Posterior vena cava (tissue), 2 donors: ENCODE results near the gene MAB21L4. TPM values are rescaled to one million over a fixed set of nuclear protein-coding genes. Genes with fewer than 3 reads are reported as not detected.

Source experiments
- DNase-seq: peaks from one replicate; pipeline ENCODE4 v3.0.0-alpha.2; 2020; ENCODE audit warnings: low spot score
- intact Hi-C, 2 donors: fragments of 100-400 bp; cut with DNase I; formaldehyde crosslinking; loops; one replicate each; pipeline versions ENCODE4 v1.14.1 to v1.14.2; 2022 to 2023
- total RNA-seq, 2 donors: library from RNA; stranded (reverse); fragmentation: NEBNext Ultra II Directional; extraction: Animal tissue kit (Norgen Biotek cat#: 25700); gene quantifications; one replicate each; pipeline ENCODE4 v1.2.1, GENCODE V29; 2021
- donor health status: DM: yes; HTN: yes; CAD: no.
- donor health status: DM: yes; HTN: yes; CAD: no.

MAB21L4 gene
- total RNA-seq, 2 donors from 2014 or later: not detected

- intact Hi-C loops: loop anchor here in 1 of 2 donors (5.0 kb wide), 1 partner anchor 87 kb away; no protein-coding TSS in a partner anchor
- no peak for DNase-seq
Measured at GRCh38 chr2:240914645-240915525, 18.9 kb upstream of the MAB21L4 start.

- peak; percentile 92 for DNase-seq
- intact Hi-C loops: no loop called here
Measured at GRCh38 chr2:240913810-240914644, 18.1 kb upstream of the MAB21L4 start.

- no peak for DNase-seq
- intact Hi-C loops: no loop called here
Measured at GRCh38 chr2:240912878-240913809, 17.2 kb upstream of the MAB21L4 start.

- intact Hi-C loops: no loop called here
Measured at GRCh38 chr2:240911641-240912265, 15.8 kb upstream of the MAB21L4 start.

GRCh38 chr2:240909216-240909974, 13.4 kb upstream of the MAB21L4 start:
- DNase-seq: no peak

More at GRCh38 chr2:240911641-240912265, 15.8 kb upstream of the MAB21L4 start:
- no peak for DNase-seq

GRCh38 chr2:240906911-240907590, 11.1 kb upstream of the MAB21L4 start:
- intact Hi-C loops: no loop called here
- DNase-seq: no peak

More at GRCh38 chr2:240909216-240909974, 13.4 kb upstream of the MAB21L4 start:
- intact Hi-C loops: no loop called here

- intact Hi-C loops: no loop called here
- DNase-seq: no peak
Measured at GRCh38 chr2:240906141-240906910, 10.4 kb upstream of the MAB21L4 start, which contains the start of gene CROCC2. CROCC2 (plus strand) TSS chr2:240906336; CDS start chr2:240906514, 178 bp downstream.

GRCh38 chr2:240905176-240905781, 9.3 kb upstream of the MAB21L4 start:
- intact Hi-C loops: no loop called here
- no peak for DNase-seq

GRCh38 chr2:240904216-240905175, 8.5 kb upstream of the MAB21L4 start:
- DNase-seq: no peak
- intact Hi-C loops: no loop called here

- no peak for DNase-seq
- intact Hi-C loops: no loop called here
Measured at GRCh38 chr2:240903191-240904060, 7.5 kb upstream of the MAB21L4 start.

GRCh38 chr2:240902615-240903041, 6.7 kb upstream of the MAB21L4 start:
- intact Hi-C loops: no loop called here
- no peak for DNase-seq

- DNase-seq: no peak
- intact Hi-C loops: no loop called here
Measured at GRCh38 chr2:240901986-240902614, 6.1 kb upstream of the MAB21L4 start.

- intact Hi-C loops: no loop called here
- DNase-seq: no peak
Measured at GRCh38 chr2:240900141-240900860, 4.3 kb upstream of the MAB21L4 start.
